Activated CD4-positive, CD25-positive, alpha-beta regulatory T cell (primary cell): Measurements from ENCODE around the gene LRP3.
"Not testable (repeated sequence)": the region's sequence is repeated elsewhere in the genome, so short reads cannot be mapped to it uniquely, and the experiment has no call there.

Experiments used
- DNase-seq, 4 experiments: peaks; one replicate each; lab custom pipeline; 2025; lab: John Stamatoyannopoulos, UW

The LRP3 gene

DNA sequence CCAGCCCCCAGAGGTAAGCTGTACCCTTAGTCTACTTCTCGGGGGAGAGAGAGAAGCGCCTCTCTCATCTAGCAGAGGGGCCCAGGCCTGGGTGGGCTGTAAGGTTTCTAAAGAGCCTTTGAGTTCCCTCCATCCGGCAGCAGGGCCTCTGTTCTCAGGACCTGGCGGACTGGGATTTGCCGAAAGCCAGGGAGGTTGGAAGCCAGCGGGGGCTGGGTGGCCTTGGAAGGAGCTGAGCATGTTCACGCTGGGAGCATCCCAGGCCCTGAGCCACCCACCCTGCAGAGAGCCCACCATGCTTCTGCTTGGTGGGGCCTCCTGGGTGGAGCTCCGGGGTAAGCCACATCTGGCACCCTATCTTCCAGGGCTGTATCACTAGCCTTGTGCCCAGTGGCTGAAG is 23.8 kb downstream of the LRP3 start:
- no peak for DNase-seq

DNA sequence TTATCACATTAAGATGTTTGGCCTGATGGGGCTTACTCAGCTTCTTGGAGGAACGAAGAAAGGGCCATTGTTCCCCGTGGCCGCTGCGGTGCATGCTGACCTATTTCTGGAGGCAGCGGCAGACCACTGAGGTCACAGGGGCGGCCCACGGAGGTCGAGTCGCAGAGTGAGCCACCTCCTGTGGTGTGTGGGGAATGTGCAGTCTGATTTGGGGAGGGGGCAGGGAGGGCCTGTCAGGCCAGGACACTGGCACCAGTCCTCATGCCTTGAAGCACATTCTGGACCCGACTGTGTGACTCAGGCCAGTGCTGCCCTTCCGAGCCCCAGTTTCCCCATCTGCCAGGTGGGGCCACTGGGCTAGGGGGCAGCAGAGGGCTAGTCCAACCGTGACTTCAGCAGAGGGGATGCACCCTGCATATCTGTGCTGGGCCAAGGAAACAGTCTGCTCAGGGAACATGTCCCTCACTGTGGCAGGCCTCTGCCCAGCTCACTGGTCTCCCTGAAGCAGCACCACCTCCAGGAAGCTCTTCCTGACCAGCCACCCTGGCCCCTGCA is 25.2 kb downstream of the LRP3 start:
- DNase-seq, result no peak

DNA sequence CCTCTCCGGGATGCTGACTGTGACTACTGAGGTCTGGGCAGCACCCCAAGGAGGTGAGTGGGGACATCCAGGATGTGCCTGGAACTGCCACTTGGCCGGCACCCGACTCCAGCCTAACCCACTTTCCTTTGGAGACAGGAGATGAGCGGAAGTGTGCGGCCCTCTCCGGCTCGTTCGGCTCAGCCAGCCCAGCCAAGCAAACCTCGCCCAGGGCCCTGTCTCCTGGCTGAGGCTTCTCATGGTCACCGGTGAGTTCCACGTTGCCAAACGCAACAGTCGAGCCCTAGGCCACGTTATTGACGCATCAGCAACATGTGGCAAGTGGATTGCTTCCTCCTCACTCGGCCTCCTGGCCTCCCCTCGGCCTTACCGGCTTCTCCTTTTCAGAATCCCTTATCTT is 26.0 kb downstream of the LRP3 start:
- DNase-seq, result no peak

DNA sequence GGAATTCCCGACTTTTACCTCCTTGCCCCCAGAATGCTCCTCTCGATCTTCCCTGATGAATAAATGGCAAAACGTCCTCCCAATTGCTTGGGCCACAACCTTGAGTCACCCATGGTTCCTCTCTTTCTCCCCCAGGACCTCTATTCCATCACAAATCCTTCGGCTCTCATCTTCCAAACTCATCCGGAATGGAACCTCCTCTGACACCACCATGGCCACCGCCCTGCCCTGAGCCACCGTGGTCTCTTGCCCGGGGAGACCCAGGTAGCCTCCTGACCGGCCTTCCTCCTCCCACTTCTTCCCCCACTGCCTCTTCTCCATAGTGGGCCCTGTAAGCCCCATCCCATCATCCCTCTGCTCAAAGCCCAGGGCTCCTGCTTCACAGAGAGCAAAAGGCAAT is 26.6 kb downstream of the LRP3 start:
- no peak for DNase-seq

DNA sequence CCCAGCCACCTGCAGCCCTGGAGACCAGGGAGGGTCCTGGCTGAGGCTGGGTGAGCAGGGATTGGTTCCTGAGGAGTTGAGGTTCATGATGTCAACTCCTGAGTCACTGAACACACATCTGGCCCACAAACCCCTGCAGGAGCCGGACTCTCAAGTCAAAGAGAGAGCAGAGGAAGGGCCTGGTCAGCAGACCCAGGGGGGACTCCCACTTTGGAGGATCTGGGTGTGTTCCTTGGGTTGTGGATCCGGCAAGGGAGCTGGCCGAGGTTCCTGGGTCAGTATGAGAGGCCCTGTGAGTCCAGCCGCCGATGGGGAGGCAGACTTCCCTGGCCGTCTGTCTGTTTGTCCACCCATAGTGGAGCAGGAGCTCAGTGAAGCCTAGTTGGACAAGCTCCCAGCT is 27.5 kb downstream of the LRP3 start:
- DNase-seq, result no peak

DNA sequence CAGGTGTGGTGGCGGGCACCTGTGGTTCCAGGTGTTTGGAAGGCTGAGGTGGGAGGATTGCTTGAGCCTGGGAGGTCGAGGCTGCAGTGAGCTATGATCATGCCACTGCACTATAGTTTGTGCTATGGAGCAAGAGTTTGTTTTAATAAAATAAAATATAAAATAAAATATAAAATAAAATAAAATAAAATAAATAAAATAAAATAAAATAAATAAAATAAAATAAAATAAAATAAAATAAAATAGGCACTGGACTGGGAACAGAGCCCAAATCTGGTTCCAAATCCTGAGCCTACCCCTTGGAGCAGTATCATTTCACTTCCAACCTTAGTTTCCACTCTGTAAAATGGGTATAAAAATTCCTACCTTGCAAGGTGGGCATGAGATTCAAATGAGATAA is 28.1 kb downstream of the LRP3 start:
- DNase-seq, result not testable (repeated sequence)

DNA sequence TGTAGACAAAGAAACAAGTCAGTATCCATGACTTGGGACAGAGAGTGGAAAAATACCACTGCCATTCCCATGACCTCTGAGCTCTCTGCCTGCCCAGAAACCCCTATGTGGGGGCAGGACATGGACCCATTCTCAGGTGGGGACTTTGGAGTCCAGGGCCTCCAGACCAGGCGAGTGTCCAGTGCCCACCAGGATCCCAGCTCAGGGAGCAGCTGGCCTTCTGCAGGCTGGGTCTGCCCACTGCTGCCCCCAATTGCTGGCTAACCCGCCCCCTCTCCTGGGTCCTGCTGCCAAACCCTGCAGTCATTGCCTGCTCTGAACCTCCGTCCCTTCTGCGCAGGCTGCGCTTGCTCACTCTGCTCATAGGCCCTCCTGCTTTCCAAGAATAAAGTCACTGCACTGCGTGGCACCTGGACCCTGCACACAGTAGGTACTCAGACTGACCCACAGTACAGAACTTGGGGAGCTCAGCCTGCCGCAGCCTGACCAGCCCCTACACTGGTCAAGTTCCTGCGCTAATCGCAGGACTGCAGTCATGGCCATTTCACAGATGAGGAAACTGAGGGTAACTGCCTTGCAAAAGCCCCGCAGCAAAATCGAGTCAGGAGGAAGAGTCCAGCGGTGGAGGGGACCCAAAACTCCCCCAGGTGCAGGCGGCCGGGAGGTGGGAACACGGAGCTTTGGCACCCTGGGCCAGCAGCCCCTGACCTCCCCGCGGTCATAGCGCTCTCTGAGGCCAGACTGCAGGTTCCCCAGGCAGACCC is 30.7 kb downstream of the LRP3 start:
- DNase-seq, result no peak

DNA sequence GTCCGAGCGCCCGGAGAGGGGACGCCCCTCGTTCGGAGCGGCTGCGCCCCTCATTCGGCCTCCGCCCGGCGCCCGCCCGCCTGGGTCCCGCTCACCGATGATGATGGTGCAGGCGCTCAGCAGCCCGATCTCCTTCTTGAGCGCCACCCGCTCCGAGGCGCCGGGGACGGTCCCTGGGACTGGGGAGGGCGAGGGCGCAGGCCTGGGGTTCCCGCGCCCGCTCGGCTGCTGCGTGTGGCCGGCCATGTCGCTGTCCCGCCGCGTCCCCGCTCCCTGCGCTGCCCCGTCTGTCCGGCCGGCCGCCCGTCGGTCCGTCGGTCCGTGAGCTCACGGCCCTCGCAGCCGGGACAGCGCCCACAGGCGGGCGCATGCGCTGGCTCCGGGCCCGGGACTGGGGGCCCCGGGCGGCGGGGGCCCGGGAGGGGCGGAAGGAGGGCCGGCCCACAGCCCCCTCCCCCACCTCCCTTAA is 31.4 kb downstream of the LRP3 start, which contains the start of gene SLC7A10:
Gene SLC7A10, minus strand, starts transcription at position 393 of the 469 bp plus-strand sequence. Its CDS starts 147 bp downstream, at position 246.
- no peak for DNase-seq

DNA sequence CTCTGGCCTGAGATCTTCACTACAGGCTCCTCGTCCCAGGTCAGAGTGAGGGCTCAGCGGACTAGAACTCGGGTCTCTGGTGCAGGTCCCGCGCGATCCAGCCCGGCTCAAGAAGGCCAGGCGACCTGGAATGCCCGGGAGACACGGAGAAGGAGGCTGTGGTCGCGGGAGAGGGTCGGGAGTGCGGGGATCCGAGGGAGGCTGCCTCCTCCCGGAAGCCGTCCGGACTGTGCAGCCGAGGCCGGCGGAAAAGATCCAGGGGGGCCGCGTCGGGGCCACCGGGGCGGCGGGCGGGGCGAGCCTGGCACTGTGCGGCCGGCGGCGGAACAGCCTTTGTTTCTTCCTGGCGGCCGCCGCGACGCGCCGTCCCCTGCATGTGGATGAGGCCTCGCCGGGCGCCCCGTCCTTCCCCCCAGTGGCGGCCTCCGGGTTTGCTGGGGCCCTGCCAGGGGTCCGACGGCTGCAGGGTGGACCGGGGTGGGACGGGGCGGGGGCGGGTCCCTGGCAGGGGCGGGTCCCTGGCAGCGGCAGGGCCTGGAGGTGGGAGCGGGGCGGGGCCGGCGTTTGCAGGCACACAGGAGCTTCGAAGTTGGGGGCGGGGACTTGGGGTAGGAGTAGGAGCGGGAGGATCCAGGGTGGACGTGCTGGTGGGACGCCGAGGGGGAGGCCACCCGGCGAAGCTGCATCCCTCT is 32.6 kb downstream of the LRP3 start:
- no peak for DNase-seq

DNA sequence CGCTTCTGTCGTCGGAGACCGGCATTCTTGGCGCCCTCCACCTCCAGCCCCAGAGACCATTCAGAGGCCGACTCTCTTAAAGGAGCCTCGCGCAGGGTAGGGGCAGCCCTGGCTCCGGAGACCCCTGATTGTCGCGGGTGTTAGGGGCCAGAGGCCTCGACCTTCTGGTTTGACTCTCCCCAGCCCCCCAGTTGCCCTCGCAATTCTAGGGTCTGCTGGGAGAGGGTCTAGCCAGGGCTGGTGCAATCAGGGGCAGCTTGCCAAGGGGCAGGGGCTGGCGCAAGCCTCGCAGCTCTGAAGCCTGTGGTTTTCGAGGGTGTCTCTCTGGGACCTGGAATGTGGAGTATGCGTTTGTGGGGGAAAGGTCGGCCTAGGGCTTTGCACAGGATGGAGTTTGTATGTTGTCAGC is 33.1 kb downstream of the LRP3 start:
- DNase-seq, result no peak

DNA sequence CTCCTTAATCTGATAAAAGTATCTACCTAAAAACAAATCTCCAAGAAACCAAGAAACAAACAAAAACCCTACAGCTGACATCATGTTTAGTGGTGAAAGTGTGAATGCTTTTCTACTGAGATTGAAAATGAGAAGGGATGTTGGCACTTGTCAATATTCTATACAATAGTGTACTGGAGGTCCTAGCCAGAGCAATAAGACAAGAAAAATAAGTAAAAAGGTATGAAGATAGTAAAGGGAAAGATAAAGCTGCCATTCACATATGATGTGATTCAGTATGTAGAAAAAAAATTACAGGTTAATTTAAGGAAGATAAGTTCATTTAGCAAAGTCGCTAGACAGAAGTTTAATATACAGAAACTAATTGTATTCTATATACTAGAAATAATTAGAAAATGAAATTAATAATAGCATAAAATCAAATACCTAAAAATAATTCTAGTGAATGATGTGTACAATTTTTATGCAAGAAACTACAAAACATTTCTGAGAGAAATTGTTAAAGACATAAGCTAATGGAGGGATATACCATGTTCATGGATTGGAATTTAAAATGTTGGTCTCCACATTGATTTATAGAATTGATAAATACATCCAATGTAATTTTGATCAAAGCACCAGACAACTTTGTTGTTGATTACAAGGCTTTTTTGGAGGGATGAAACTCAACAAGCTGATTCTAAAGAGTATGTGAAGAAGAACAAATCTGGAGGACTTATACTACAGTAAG is 33.9 kb downstream of the LRP3 start:
- DNase-seq, result no peak

DNA sequence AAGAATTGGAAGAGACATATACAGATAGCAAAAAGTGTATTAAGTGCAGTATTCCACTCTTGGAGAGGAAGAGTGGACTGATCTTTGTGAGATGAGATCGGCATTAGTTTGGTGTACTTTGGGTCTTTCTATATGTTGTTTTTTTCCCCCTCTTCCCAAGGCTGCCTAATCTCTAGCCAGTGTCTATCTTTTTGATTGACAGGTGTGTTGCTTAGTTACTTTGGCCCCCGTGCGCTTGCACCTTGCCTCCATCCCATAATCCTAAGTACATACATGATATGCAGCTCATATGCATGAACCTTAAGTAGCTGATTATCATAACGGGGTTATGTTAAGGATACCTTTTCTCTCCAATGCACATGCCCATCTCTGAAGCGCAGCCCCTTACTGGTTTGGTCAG is 35.8 kb downstream of the LRP3 start:
- DNase-seq, result no peak

DNA sequence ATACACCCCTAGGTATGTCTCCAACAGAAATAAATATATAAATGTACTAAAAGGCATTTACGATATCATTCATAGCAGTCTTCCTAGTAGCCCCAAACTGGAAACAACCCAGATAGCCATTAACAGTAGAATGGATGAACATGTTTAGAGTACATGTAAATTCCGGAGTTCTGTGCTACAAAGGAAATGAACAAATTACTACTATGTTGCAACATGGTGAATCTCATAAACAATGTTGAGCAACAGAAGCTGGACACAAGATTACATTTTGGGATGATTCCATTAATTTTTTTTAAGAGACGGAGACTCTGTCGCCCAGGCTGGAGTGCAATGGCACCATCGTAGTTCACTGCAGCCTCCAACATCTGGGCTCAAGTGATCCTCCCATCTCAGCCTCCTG is 37.4 kb downstream of the LRP3 start:
- no peak for DNase-seq

DNA sequence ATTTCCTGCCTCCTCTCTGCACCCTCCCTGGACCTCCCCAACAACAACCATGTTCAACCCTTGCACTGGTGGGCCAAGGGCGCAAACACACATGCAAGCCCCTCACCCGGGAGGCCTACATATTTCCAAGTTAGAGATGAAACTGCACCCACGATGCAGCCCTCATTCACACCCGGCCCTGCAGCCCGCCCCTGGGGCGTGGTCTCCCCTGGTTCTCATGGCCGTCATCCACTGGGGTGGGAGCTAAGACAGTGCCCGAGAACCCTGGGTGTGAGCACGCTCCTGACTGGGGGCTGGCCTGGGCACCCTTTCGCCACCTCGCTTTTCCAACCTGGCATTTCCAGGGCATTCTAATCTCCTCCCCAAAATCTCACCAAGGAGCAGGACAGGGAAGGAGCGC is 38.5 kb downstream of the LRP3 start:
- DNase-seq, result no peak

DNA sequence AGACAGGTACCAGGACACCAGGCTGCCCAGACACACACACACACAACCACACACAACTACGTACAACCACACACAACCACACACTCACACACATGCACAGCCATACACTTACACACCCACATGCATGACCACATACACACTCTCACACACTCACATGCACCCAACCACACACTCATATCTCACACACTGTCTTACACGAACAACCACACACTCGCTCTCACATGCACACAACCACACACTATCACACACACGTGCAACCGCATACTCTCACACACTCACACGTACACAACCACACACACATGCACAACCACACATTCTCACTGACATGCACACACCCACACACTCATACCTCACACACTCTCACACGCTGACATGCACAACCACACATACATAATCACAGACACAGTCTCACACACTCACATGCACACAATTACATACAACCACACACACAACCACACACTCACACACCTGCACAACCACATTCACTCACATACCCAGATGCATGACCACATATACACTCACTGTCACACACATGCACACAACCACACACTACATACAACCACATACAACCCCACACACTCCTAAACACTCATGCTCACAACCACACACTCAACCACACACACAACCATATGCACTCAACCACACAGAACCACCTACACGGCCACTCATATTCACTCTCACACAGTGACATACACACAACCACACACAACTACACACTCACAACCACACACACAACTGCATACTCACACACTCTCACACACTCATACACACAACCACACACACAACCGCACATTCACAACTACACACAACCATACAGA is 39.1 kb downstream of the LRP3 start:
- no peak for DNase-seq

DNA sequence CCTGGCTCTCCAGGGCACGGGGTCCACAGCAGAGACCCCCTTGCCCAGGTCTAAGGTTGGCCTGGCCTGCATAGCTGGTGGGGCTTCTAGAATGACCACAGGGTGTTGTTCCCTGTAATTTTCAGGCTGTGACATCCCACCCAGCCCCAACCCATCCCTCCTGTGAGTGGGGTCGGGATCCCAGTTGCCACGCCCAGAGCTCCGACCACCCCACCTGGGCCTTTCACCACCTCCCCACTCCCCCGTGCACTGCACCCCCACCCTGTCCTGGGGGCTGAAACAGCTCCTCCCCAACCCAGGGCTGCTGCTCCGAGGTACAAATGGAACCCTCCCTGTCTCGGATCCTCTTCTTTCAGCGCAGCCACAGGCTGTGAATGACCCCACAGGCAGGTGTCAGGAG is 40.0 kb downstream of the LRP3 start:
- no peak for DNase-seq

DNA sequence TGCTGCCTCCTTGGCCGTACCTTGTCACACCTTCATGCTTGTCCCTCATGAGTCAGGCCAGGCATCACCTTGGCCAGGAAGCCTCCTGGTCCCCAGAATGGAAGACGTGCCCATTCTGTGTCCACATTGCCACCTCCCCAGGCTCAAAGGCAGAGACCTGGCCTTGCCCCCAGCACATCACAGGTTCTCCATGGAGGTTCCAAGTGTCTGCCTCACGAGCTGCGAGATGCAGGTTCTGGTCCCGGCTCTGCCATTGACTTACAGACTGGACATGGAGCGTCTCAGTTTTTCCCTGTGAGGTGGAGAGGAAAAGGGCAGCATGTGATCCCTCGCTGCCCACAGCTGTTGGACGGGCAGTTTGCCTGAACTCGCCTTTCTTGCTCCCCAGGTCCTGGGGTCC is 40.6 kb downstream of the LRP3 start:
- DNase-seq, result no peak

DNA sequence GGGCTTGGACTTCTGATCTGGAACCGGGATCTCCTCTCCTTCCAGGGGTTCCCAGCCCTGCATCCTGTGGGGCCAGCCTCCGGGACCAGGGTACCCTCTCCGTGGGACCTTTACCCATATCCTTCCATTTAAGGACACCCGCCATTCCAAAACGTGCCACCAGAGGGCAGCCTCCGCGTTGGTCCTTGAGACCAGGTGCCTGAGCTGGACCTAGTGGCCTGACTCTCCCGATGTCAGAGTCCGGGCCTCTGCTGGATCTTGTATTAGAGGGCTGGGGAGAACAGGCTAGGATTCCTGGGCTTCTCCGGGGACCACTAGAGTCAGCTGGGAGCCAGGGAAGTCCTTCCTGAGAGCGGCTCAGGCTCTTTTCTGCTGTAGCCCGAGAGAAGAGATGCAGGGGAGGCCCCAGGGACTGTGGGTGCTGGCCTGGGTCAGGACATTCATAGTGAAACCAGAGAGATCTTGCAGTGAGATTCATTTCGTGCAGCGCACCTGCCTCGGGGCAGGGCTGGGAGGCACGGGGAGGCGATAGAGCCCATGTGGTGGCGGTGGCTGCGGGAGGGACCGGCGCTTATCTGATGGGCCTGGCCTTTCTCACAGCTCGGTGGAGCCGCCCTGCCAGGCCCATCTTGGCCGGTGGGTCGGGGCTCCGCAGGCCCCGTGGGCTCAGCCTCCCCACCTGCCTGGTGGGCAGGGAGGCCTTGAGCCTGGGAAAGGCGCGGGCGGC is 41.3 kb downstream of the LRP3 start:
- DNase-seq, result peak; percentile 53 to 81 (median 70)

DNA sequence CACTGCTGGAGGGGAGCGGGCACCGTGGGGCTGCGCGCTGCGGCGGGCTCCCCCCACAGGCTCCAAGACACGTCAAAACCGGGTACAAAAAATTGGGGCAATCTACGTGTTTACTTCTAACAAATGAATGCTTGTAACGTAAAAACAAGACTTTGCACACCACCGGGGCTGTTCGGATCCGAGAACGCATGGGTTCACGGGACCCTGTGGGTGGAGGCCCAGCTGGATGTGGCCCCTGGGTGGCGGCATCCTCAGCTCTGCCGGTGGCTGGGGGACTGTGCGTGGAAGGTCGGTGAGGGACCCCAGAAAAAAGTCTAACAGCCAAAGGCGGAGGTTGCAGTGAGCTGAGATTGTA is 41.8 kb downstream of the LRP3 start:
- DNase-seq, result no peak

DNA sequence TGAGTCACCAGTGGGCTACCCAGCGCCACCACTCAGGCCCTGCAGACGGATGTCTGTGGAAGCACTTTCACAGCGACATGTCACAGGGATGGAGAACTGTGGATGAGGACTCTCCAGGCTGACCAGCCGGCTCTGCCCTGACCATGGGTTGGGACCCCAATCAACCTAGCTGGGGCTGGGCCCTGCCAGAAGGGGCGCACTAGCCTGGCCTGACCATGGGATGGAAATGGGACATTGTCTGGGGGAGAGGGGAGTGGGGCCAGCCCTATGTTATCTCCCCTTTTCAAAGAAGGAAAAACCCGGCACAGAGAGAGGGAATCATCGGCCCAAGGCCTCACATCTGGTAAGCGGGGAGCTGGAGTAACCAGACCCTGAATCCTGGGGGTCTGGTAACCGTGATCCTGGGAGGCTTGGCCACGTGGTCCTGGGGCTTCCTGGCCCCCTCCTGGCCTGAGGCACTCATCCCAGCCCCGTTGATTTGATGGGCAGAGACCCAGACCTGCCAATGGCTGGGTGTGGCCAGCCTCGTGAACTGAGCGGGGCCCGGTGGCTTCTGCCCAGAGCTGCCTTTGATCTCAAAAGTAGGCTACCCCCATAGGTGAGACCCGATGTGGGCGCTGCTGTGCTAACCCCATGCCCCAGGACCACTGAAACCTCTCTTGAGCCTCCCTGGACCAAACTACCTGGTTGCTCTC is 42.7 kb downstream of the LRP3 start:
- DNase-seq, result no peak
